Measurements from ENCODE around the gene ATP5ME. TPM values are rescaled to one million over a fixed set of nuclear protein-coding genes. Genes with fewer than 3 reads are reported as not detected.

ATP5ME gene
- total RNA-seq, 1 experiment from 2014 or later, result 87.6 TPM

GRCh38 chr4:683982-684622, 10.0 kb upstream of the ATP5ME start:
- DNase-seq (ENCODE audit: low read depth in 1 of 2, low spot score in 2 of 2), result no peak
- Histone ChIP-seq H3K36me3 (no peaks in the 10 kb centered on the region), H3K27me3 (replicated peaks) (no peaks in the 10 kb centered on the region), H3K4me1 (replicated peaks) (peaks cover 12% of the 10 kb centered on the region), H3K9me3 (replicated peaks) (no peaks in the 10 kb centered on the region), H3K4me3 (no peak overlapping the region), H3K27ac (no peak overlapping the region)

DNA sequence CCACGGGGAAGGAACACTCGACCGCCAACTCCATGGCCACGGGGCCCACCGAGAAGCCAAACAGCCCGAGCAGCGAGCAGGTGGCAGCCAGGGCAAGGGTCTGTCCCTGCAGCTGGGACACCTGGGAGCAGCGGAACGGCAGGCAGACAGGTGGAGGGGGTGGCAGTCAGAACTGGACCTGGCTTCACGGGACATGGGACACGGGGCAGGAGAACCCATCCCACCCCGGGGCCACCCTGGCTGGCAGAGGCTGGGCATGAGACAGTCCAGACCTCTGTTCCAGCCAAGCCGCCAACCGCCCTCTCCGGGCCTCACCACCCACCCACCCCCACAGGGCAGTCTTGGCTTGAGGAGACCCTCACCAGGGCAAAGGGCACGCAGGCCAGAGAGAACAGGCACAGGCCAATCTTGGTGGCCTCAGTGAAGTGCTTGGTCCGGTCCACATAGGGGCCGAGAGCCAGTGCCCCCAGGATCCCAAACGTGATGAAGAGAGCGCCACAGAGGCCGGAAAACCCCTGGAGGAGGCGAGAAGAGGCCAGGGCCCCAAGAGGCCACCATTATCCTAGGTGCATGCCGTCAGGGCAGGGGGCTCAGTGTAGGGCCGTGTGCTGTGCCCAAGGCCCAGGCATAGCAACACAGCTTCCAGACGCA, 9.3 kb upstream of the ATP5ME start:
- no peaks in the 10 kb centered on the region for H3K27me3 ChIP-seq (replicated peaks)
- H3K9me3 ChIP-seq (replicated peaks), result no peaks in the 10 kb centered on the region
- no peaks in the 10 kb centered on the region for H3K36me3 ChIP-seq
- no peak overlapping the region for H3K27ac ChIP-seq
- no peak overlapping the region for H3K4me3 ChIP-seq
- DNase-seq (ENCODE audit: low read depth in 1 of 2, low spot score in 2 of 2), result no peak
- H3K4me1 ChIP-seq (replicated peaks), result peaks cover 12% of the 10 kb centered on the region

GRCh38 chr4:682490-683172, 8.6 kb upstream of the ATP5ME start:
- H3K4me3 ChIP-seq, result no peak overlapping the region
- H3K36me3 ChIP-seq, result no peaks in the 10 kb centered on the region
- H3K9me3 ChIP-seq (replicated peaks), result no peaks in the 10 kb centered on the region
- H3K27me3 ChIP-seq (replicated peaks), result no peaks in the 10 kb centered on the region
- H3K27ac ChIP-seq, result no peak overlapping the region
- DNase-seq (ENCODE audit: low read depth in 1 of 2, low spot score in 2 of 2), result no peak
- H3K4me1 ChIP-seq (replicated peaks), result peaks cover 12% of the 10 kb centered on the region

GRCh38 chr4:681736-682451, 7.8 kb upstream of the ATP5ME start:
- peaks cover 5% of the 10 kb centered on the region for H3K4me1 ChIP-seq (replicated peaks)

DNA sequence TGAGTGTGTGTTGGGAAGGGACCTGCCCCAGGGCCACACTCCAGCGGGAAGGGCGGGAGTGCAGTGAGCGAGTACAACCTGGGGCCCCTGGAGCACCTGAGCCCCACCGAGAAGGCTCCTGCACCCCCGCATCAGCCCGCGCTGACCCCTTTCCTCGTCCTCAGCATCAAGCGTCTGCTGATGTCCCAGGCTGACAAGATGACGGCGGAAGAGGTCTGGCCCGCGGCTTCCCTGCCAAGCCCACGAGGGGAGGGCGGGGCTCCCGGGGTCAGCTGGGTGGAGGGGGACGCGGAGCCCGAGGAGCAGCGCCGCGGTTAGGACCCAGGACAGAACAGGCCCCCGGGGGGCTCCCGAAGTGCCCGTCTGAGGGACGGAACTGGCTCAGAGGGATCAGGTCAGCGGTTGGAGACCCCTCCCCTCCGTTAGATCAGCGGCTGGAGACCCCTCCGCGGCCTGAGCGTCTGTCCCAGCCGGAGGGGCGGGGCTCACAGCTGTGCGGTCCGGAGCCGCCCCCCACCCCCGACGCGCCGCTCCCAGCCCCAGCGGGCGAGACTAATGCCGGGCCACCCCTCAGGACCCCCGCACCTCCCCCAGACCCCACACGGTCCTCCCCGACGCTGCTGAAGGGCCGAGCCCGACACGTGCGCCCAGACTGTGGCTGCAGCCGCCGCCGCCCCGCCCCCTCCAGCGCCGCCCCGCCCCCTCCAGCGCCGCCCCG, 7.0 kb upstream of the ATP5ME start:
- Histone ChIP-seq H3K4me1 (replicated peaks) (peaks cover 5% of the 10 kb centered on the region), H3K27me3 (replicated peaks) (no peaks in the 10 kb centered on the region), H3K27ac (no peak overlapping the region), H3K36me3 (no peaks in the 10 kb centered on the region), H3K4me3 (no peak overlapping the region), H3K9me3 (replicated peaks) (no peaks in the 10 kb centered on the region)
- no peak for DNase-seq (ENCODE audit: low read depth in 1 of 2, low spot score in 2 of 2)

More at GRCh38 chr4:681736-682451, 7.8 kb upstream of the ATP5ME start:
- H3K27ac ChIP-seq, result no peak overlapping the region
- no peaks in the 10 kb centered on the region for H3K27me3 ChIP-seq (replicated peaks)
- no peaks in the 10 kb centered on the region for H3K36me3 ChIP-seq
- no peak for DNase-seq (ENCODE audit: low read depth in 1 of 2, low spot score in 2 of 2)
- H3K4me3 ChIP-seq, result no peak overlapping the region
- no peaks in the 10 kb centered on the region for H3K9me3 ChIP-seq (replicated peaks)

- peaks cover 5% of the 10 kb centered on the region for H3K4me1 ChIP-seq (replicated peaks)
- no peak overlapping the region for H3K27ac ChIP-seq
- no peak for DNase-seq (ENCODE audit: low read depth in 1 of 2, low spot score in 2 of 2)
- no peaks in the 10 kb centered on the region for H3K27me3 ChIP-seq (replicated peaks)
- H3K9me3 ChIP-seq (replicated peaks), result no peaks in the 10 kb centered on the region
- no peaks in the 10 kb centered on the region for H3K36me3 ChIP-seq
- no peak overlapping the region for H3K4me3 ChIP-seq
These were observed 6.5 kb upstream of the ATP5ME start for GRCh38 chr4:680551-680927.

DNA sequence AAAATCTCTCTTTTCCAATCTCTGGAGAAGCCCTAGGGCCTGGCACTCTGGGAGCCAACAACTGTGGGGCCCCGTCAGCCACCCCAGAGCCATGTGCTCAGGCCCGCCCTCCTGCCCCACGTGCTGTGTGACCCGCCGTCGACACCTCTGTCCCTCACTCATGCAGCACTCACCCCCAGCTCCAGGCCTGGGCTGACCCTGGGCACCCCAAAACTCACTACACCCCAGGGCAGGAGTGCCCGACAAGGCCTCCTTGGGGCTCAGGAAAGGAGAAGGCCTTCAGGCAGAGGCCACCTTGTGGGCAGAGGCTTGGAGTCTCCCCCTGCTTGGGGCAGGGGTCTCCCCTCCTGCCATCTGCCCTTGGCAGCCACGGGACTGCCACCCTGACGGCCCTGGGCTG, 6.0 kb upstream of the ATP5ME start:
- Histone ChIP-seq H3K36me3 (no peaks in the 10 kb centered on the region), H3K27ac (no peak overlapping the region), H3K4me3 (no peak overlapping the region), H3K4me1 (replicated peaks) (peaks cover 8% of the 10 kb centered on the region), H3K9me3 (replicated peaks) (no peaks in the 10 kb centered on the region), H3K27me3 (replicated peaks) (no peaks in the 10 kb centered on the region)
- DNase-seq (ENCODE audit: low read depth in 1 of 2, low spot score in 2 of 2), result no peak

GRCh38 chr4:679629-680028, 5.6 kb upstream of the ATP5ME start:
- Histone ChIP-seq H3K4me3 (no peak overlapping the region), H3K27ac (no peak overlapping the region), H3K9me3 (replicated peaks) (no peaks in the 10 kb centered on the region), H3K4me1 (replicated peaks) (peaks cover 13% of the 10 kb centered on the region), H3K36me3 (peaks cover under 1% of the 10 kb centered on the region; the same call in 1 of the 2 replicates), H3K27me3 (replicated peaks) (no peaks in the 10 kb centered on the region)
- DNase-seq (ENCODE audit: low read depth in 1 of 2, low spot score in 2 of 2), result no peak

GRCh38 chr4:679104-679481, 5.0 kb upstream of the ATP5ME start:
- peaks cover 4% of the 10 kb centered on the region; the same call in 1 of the 2 replicates for H3K36me3 ChIP-seq
- no peak for DNase-seq (ENCODE audit: low read depth in 1 of 2, low spot score in 2 of 2)
- no peak overlapping the region for H3K27ac ChIP-seq
- H3K4me1 ChIP-seq (replicated peaks), result peaks cover 14% of the 10 kb centered on the region
- no peaks in the 10 kb centered on the region for H3K27me3 ChIP-seq (replicated peaks)
- H3K4me3 ChIP-seq, result no peak overlapping the region
- no peaks in the 10 kb centered on the region for H3K9me3 ChIP-seq (replicated peaks)

- no peaks in the 10 kb centered on the region for H3K9me3 ChIP-seq (replicated peaks)
- DNase-seq (ENCODE audit: low read depth in 1 of 2, low spot score in 2 of 2), result no peak
- no peaks in the 10 kb centered on the region for H3K27me3 ChIP-seq (replicated peaks)
- no peak overlapping the region for H3K27ac ChIP-seq
- peaks cover 14% of the 10 kb centered on the region for H3K4me1 ChIP-seq (replicated peaks)
- no peak overlapping the region for H3K4me3 ChIP-seq
- peaks cover 4% of the 10 kb centered on the region; the same call in 1 of the 2 replicates for H3K36me3 ChIP-seq
These were observed 4.4 kb upstream of the ATP5ME start for GRCh38 chr4:678331-679103.

GRCh38 chr4:677431-678293, 3.6 kb upstream of the ATP5ME start:
- H3K9me3 ChIP-seq (replicated peaks), result no peaks in the 10 kb centered on the region
- no peaks in the 10 kb centered on the region for H3K27me3 ChIP-seq (replicated peaks)
- H3K4me3 ChIP-seq, result no peak overlapping the region
- H3K4me1 ChIP-seq (replicated peaks), result peaks cover 18% of the 10 kb centered on the region
- DNase-seq (ENCODE audit: low read depth in 1 of 2, low spot score in 2 of 2), result no peak
- no peak overlapping the region for H3K27ac ChIP-seq
- peaks cover 4% of the 10 kb centered on the region; the same call in 1 of the 2 replicates for H3K36me3 ChIP-seq

- no peak for DNase-seq (ENCODE audit: low read depth in 1 of 2, low spot score in 2 of 2)
- H3K27ac ChIP-seq, result no peak overlapping the region
- H3K4me1 ChIP-seq (replicated peaks), result peaks cover 18% of the 10 kb centered on the region
These were observed 2.8 kb upstream of the ATP5ME start for GRCh38 chr4:676871-677235.

More at GRCh38 chr4:676871-677235, 2.8 kb upstream of the ATP5ME start:
- H3K27me3 ChIP-seq (replicated peaks), result no peaks in the 10 kb centered on the region
- H3K9me3 ChIP-seq (replicated peaks), result no peaks in the 10 kb centered on the region
- peaks cover 6% of the 10 kb centered on the region; the same call in 1 of the 2 replicates for H3K36me3 ChIP-seq
- H3K4me3 ChIP-seq, result no peak overlapping the region

All from SJSA1 (cell line).